ENCODE measurements around the gene RNF112.

Gene RNF112

DNA sequence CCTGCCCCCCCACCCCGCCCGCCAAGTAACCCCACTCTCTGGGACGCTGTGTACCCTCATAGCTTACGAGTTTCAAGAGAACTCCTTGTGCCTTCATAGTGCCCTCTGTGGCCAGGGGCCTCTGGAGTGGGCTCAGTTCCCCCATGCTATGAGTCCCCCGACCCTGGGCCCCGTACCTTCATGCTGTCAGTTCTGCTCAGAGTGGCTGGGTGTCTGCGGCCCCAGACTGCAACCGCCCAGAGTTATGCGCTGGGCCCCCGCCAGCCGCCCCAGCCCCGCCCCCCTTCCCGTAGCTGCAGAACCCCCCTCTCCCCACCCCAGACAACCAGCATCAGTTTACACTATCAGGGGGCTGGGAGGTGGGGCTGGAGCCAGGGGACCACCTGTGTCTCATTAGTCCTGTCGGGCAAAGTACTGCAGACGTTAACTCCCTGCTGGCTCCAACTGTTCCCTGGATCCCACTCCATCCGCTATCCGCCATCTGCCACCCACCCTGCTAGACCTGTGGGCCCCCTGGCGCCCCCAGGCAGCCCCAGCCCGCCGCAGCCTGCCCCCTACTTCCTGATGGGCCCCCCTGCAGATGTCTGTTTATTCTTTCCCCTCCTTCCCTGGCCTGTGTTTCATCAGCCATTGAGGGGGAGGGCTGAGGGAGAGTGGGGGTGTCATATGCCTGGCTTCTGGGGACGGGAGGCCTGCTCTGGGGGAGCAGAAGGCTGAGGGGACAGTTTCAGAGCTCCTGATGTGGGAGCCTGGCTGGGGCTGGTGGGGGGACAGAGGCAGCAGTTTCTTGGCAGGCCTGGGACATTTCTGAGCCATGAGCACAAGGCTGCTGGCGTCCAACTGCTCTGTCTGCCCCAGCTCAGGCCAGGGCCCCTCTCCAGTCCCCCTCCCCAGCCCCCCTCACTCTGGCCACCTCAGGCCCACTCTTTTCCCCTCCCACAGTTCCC is 23.8 kb upstream of the RNF112 start, which contains the start of gene MFAP4:
Gene MFAP4 (minus strand): TSS at position 217 of the 947 bp plus-strand sequence. CDS start 35 bp downstream, at position 182.
- DNase-seq (ENCODE audit: extremely low read depth in 1 of 2, low read depth in 1 of 2), result no peak

DNA sequence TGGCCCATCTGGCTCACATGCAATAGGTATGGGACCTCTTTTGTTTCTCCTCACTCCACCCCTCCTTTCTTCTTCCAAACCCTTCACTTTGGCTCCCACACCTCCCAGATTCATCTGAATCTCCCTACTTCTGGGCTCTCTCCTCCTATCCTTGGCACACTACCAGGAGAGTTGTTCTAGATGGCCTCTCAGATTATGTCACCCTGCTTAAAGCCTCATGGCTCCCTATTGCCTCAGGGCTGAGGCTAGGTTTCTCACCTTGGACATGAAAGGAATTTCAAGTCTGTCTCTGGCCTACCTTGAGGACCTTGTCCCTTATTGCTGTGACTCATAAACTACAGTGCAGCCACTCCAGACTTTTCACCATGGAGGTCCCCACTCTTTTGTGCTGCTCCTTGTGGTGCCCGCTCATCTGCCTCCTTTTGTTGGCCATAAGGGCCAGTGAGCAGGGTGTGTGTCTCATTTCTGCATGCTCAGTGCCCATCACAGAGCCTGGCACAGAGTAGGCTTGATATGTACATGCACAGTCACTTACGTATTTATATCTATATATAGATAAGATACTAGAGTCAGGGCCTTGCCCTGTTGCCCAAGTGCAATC is 23.0 kb upstream of the RNF112 start:
- no peak for DNase-seq (ENCODE audit: extremely low read depth in 1 of 2, low read depth in 1 of 2)

DNA sequence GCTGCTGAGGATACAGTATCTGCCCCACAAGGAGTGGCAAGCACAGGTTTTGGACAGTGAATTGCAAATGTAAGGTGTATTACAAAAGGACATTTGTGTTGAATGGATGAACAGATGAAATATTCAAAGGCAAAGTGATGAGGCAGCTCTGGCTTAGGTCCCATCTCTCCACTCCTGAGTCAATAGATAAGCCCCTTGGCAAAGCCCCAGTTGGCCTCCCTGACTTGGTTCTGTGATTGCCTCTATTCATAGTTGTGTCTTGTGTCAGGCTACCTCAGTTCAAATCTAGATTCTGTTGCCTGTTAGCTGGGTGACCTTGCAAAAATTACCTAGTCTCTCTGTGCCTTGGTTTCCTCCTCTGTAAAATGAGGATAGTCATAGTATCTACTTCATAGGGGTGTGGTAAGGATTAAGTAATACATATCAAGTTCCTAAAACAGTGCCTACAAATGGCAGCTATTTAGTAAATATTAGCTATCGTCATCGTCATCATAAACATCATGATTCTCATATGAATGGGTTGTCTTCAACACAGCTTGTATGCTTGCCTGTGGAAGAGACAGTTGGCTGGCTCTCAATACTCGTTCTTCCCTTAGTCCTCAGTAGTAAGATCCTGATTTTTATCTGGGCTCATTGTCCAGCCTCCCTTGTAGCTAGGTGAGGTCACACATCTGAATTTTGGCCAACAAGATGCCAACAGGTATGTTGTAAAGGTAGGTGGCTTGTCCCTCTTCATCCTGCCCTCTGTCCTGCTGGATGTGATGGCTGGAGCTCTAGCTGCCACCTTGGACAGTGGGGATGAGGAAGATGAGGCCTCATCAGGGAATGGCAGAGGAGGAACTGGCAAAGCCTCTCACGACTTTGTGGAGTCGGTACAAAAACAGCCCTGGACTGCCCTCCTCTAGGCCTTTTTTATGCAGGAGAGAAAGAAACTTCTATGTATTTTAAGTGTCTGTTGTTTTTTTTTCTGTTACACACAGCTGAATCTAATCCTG is 21.9 kb upstream of the RNF112 start:
- DNase-seq (ENCODE audit: extremely low read depth in 1 of 2, low read depth in 1 of 2), result no peak

DNA sequence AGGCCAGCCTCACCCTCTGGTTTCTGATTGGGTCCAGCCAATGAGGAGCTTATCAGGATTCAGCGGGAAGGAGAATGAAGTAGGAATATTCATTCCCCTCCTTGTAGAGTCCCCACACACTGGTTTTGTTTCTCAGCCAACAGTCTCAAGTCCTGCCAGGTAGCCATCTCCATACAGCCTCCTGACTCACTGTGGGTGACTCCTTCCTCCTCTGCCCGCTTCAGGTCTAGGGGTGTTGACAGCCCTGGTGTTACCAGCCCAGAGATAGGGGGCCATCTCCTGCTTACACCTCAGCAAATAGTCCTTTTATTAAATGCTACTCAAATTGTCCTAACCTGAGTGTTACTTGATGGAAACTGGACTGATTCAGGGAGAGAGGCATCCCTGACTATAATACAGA is 20.1 kb upstream of the RNF112 start:
- DNase-seq (ENCODE audit: extremely low read depth in 1 of 2, low read depth in 1 of 2), result no peak

DNA sequence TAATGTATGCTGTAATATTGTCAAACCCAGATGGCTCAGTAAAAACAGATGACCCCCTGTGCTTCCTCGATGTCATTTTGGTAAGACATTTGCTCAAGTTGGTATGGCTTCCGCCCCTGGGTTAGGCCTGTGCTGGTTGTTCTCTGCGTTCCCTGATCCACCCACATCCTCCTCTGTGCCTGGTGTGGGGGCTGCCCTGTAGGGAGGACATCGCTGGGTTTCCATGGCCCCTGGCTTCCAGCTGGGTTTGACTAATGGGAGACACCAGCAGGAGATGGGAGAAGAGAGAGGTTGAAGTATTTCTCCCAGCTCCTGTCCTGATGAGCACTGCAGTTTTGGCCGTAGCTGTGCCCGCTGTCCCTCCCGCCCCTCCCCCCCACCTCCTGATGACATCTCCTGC is 19.6 kb upstream of the RNF112 start:
- DNase-seq (ENCODE audit: extremely low read depth in 1 of 2, low read depth in 1 of 2), result no peak

DNA sequence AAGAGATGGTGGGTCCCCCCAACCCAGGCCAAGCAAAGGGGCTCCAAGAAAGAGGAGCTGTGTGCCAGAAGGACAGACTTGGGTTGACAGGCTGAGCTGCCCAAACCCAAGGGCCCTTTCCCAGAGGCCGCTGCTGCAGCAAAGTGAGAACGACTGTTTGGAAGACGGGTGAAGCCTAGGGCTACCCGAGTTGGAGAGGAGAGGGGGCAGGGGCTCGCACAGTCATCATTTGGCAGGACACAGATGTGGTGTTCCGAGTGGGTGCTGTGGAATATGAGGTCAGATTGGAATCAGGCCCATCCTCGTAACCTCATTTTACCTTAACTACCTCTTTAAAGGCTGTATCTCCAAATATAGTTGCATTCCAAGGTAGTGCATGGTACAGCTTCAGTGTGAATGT is 18.7 kb upstream of the RNF112 start:
- DNase-seq (ENCODE audit: extremely low read depth in 1 of 2, low read depth in 1 of 2), result no peak

DNA sequence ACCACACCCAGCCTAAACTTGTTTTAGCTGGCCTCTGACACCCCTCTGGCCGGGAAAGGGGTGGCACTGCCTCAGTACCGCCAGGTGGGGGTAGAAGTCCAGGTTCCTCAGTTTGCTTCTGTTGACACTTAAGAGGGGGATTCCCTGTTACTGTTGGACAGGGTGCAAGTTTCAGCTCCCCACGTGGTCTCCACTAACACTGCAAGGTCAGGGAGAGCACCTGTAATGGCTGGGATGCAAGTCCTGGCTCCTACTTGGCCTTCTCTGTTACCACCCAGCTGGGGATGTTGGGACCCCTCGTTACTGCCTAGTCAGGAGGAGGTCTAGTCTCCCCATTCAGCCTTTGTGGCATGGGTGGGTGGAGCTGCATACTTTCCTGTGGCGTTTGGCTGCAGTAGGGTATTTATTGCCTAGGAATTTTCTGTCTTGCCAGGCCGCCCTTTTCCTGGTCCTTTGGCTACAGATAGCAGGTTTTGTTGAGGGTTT is 13.4 kb upstream of the RNF112 start:
- DNase-seq (ENCODE audit: extremely low read depth in 1 of 2, low read depth in 1 of 2), result no peak

DNA sequence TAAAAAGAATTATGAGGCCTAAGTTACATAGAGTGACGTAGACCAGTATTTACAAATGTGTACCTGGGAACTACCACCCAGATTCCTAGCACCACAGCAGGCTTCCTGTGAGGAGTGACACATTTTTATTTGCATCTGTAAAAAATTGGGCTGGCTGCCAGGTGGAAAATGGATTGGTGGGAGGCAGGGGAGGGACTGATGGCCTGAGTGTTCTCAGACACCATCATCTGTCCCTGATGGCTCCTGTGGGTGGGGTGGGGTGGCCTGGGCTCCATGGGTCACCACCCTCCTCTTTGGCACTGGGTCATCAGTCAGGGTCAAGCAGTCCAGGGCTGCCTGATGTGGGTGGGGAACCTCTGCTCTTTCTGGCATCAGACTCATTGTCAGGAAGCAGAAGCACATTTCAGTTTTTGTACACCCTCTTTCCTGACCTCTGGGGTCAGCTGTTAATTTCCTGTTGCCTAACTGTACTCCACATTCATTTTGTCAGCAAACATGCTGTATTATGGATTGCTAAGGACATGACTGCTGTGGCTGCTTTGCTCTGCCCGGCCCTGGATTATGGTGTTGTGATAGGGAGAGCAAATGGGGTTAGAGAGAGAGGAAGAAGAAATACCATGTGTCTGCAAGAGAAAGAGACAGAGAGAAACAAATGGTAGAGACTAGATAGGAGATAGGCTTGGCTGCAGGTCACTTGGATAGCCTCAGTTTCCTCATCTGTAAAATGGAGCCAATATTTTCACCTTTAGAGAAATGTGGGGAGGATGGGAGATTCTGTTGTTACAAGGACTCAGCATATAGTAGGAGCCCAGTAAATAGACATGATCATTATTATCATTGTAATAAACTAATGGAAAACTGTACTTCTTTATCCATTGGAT is 12.5 kb upstream of the RNF112 start:
- DNase-seq (ENCODE audit: extremely low read depth in 1 of 2, low read depth in 1 of 2), result no peak

DNA sequence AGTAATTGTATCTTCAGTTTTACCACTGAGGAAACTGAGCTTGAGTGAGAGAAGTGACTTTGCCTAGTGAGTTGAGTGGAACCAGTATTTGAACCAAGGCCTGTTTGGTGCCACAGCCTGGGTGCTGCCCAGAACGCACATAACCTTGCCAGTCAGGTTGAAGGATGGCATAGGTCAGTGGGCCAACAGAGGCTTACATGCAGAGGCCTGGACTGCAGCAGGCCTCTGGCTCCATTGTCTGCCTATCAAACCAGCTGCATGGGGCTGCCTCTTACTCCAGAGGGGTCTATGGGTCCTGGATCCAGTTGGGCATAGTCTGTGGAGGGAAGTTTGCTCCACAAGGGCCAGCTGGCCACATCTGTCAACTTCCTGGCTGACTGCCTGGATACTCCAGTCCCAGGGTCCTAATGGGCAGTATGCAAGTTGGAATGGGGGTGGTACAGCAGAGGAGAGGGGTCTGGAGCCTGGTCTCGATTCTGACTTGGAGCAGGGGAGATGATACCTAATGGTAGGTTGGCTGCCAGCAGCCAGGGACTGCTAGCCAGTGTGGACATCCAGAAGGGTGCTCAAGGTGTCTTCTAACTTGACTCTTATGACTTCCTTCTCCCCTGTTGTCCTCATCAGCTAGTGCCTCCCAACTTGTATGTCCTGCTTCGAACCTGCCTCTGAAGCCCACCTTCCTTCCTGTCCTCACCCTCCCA is 11.1 kb upstream of the RNF112 start:
- no peak for DNase-seq (ENCODE audit: extremely low read depth in 1 of 2, low read depth in 1 of 2)

DNA sequence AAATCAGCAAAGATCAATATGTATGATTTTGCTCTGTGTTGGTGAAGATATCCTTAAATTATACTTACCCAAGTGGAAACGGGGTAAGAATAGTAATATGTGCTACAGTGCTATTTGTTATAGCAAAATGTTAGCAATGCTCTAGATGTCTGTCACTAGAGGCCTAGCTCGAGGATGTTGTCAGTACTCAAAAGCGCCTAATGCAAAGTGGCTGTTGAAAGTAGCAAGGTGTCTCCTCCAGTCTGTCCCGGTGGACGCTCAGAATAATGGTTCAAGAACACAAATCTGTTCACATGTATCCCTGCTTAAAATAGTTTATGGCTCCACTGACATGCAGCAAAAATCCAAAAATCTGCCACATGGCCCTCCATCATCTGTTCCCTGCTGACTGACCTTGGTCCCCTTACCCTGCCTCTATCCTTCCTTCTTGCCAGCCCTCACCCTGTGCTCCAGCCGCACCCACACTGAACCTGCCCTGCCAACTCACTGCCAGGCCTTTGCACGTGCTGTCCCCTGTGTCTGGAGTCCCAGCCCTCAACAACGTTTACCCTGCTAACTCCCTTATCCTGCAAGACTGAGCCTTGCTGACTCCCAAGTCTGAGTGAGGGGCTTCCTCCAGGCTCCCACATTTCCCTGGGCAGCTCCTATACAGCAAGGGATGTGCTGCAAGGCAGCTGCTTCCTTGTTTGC is 9.6 kb upstream of the RNF112 start:
- DNase-seq (ENCODE audit: extremely low read depth in 1 of 2, low read depth in 1 of 2), result no peak

DNA sequence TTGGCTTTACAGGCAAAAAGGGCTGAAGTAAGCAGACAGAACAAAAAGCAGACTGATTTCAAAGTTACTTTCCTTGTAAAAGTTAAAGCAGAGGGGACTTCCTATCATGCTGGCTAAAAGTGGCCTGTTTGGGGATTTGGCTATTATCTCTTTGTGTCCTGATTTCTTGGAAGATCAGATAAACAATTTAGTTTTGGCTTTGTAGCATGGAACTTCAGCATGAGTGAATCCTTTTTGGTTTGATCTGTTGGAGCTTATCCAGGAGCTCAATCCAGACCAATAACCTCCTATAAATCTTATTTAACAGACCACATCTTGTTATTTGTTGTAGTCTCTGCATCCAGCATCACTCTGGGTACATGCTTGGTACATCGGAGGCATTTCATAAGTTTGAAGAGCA is 8.9 kb upstream of the RNF112 start:
- DNase-seq (ENCODE audit: extremely low read depth in 1 of 2, low read depth in 1 of 2), result no peak

DNA sequence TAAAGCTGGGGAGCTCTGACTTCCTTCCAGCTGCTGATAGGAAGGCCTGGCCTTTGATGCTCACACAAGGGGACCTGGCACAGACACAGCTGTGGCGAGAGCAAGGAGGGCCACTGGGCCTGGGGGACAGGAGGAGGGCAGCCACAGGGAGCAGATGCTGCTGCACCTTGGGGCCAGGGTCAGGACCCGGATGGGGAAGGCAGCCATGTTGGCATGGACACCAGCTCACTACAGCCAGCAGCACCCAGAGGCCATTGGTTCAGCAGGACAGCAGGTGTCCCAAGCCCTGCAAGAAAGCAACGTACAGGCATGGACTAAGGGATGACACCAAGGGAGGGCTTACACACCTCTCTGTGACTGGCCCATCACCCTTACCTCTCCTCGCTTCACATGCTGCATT is 8.0 kb upstream of the RNF112 start:
- no peak for DNase-seq (ENCODE audit: extremely low read depth in 1 of 2, low read depth in 1 of 2)

DNA sequence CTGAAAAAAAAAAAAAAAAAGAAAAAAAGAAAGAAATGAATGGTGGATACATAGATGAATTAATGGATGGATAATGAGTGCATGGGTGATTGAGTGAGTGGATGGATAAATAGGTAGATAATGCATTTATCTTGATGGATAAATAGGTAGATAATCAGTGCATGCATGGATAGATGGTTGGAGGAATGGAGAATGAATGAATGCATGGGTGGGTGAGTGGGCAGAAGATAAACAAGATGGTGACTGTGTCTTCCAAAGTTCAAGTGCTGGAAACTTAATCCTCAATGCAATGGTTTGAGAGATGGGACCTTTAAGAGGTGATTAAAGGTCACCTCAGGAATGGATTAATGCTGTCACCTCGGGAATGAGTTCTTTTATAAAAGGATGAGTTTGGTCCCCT is 6.8 kb upstream of the RNF112 start:
- no peak for DNase-seq (ENCODE audit: extremely low read depth in 1 of 2, low read depth in 1 of 2)

DNA sequence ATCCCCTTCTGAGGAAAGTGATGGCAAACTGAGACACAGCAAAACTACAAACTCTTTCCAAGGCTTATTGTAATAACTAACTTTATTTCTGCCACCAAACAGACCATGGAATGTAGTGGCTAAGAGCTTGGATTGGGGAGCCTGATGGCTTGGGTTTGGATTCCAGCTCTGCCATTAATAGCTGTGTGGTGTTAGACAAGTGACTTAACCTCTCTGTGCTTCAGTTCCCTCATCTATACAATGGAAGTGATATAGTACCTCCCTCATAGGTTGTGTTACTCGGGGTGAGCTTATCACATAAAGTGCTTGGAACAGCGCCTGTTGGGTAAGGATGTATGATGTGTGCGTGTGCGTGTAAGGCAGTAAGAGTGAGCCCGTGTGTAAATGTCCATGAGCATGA is 5.9 kb upstream of the RNF112 start:
- no peak for DNase-seq (ENCODE audit: extremely low read depth in 1 of 2, low read depth in 1 of 2)

DNA sequence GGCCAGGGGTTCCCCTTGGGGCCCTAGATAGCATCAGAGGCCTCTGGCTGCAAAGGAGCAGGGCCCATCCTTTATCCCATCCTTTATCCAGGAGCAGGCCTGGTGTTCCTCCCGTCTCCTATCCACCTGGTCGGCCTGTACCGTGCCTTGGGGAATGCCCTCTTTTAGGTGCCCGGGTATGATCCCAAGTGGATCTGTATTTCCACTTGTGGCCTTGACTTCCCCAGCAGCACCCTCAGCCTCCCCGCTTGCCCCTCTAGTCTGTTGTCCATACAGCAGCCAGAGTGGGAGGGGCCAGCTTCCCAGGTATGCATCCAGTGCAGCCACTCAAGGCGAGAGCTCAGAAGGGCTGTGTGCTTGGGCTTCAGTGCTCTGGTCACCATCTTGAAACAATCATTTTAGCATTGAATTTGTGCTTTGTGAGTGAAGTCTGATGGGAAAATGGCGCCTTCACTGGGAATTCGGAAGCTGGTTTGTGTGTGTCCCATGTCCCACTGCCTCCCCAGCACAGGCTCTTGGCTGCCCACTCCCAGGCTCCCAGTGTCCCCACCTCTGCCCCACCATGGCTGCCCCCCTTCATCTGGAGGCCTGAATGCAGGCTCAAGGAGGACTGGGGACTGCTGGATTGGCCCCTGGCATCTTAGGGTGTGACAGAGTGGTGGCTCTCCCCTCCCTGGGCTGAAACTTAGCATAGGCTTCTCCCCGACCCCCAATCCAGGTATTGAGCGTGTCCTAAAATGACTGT is 3.3 kb upstream of the RNF112 start:
- no peak for DNase-seq (ENCODE audit: extremely low read depth in 1 of 2, low read depth in 1 of 2)

DNA sequence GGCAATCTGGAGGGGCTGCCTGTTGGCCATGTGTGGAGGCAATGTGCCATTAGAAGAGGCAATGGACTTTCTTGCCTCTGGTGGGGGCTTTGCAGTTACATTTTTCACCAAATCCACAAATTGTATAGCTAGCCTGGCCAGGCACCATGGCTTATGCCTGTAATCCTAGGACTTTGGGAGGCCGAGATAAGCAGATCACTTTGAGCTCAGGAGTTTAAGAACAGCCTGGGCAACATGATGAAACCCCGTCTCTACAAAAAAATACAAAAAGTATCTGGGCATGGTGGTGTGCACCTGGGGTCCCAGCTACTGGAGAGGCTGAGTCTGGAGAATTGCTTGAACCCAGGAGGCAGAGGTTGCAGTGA is 2.7 kb upstream of the RNF112 start:
- no peak for DNase-seq (ENCODE audit: extremely low read depth in 1 of 2, low read depth in 1 of 2)

DNA sequence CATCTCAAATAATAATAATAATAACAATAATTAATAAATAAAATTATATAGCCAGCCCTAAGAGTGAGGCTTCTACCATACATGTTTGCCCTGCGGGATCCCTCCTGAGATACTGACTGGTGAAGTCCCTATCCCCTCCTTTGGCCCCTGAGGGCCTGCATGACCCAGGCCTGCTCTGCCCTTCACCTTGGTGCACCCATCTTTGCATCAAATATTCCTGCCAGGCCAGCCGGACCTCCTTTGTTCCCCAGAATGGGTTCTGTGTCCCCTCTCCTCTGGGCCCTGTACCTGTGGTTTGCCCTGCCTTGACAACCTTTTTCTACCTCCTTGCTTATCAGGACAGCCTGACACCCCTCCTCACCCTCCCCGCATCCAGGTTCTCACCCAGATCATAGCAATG is 2.0 kb upstream of the RNF112 start:
- DNase-seq (ENCODE audit: extremely low read depth in 1 of 2, low read depth in 1 of 2), result no peak

DNA sequence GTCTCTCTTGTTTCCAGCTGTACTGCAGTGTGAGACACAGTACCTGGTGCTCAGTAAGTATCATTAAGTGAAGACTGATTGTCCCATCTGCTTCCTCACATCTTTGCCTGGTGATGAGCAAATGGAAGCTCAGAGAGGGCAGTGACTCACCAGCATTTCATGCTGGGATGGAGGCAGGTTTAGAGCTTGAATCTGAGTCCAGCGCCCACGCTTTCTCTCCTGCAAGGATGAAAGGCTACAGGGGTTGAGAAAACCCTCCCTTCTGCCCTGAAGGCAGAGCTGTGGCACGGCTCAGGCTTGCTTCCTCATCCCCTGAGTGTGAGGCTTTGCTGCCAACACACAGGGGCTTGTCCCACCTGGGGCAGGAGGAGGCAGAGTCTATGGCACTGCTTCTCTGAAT is 1.5 kb upstream of the RNF112 start:
- no peak for DNase-seq (ENCODE audit: extremely low read depth in 1 of 2, low read depth in 1 of 2)

All from activated CD8-positive, alpha-beta memory T cell treated with anti-CD3 and anti-CD28 coated beads for 1 hour (primary cell).